ENCODE measurements around the gene PFKL.

DNA sequence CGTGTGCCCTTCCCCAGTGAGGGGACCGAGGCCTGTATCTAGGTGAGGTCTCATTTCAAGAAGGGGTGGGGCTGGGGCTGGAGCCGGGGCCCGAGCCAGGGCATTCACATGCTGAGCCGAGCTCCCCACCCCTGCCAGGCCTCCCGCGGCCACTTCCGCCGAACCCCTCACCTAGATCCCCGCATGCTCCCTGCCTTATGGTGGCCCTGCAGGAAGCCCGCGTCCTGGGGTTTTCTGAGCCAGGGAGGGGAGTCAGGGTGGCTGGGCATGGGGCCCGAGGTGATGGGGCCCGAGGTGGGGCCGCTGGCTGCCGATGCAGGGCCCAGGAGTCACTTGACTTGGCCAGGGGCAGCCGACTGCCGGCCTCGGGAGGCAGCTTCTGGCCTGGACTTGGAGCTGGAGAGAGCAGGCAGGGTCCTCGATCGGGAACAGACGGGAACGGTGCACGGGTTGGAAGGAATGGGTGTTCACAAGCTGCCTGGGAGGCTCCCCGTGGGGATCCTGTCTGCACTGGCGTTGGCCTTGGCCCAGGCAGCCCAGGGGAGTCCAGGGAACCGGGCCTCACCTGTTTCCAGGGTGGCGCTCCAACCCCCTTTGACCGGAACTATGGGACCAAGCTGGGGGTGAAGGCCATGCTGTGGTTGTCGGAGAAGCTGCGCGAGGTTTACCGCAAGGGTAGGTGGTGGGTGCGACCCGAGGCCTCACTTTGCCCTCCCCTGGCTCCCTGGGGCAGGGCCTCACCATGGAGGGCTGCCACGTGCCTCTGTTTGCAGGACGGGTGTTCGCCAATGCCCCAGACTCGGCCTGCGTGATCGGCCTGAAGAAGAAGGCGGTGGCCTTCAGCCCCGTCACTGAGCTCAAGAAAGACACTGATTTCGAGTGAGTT lies 25.8 kb downstream of the PFKL start:
- TF ChIP-seq, protein P1, sequence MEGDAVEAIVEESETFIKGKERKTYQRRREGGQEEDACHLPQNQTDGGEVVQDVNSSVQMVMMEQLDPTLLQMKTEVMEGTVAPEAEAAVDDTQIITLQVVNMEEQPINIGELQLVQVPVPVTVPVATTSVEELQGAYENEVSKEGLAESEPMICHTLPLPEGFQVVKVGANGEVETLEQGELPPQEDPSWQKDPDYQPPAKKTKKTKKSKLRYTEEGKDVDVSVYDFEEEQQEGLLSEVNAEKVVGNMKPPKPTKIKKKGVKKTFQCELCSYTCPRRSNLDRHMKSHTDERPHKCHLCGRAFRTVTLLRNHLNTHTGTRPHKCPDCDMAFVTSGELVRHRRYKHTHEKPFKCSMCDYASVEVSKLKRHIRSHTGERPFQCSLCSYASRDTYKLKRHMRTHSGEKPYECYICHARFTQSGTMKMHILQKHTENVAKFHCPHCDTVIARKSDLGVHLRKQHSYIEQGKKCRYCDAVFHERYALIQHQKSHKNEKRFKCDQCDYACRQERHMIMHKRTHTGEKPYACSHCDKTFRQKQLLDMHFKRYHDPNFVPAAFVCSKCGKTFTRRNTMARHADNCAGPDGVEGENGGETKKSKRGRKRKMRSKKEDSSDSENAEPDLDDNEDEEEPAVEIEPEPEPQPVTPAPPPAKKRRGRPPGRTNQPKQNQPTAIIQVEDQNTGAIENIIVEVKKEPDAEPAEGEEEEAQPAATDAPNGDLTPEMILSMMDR (IDR thresholded peaks at IDR 0.05): no peak
- TF ChIP-seq POLR2A (IDR thresholded peaks at IDR 0.05): no peak
- TF ChIP-seq EP300 (IDR thresholded peaks at IDR 0.05): no peak

Data from tibial nerve (tissue), 4 donors.